IgD-negative memory B cell (primary cell): ENCODE data around the gene CLIP1. TPM values are rescaled to one million over a fixed set of nuclear protein-coding genes. Genes with fewer than 3 reads are reported as not detected.

Experiments used
- H3K27ac Mint-ChIP-seq, 3 donors: one replicate each; pipeline ENCODE4 v1.8.0; 2020 to 2022; ENCODE audit warnings: mild to moderate bottlenecking in 3 of 3, mixed read lengths in 3 of 3, moderate library complexity in 1 of 3
- H3K27me3 Mint-ChIP-seq: one replicate; pipeline ENCODE4 v1.8.0; 2021; ENCODE audit warnings: mixed read lengths
- H3K36me3 Mint-ChIP-seq: one replicate; pipeline ENCODE4 v1.8.0; 2020; ENCODE audit warnings: mild to moderate bottlenecking, mixed read lengths
- H3K4me1 Mint-ChIP-seq, 3 donors: one replicate each; pipeline ENCODE4 v1.8.0; 2020 to 2022; ENCODE audit warnings: mixed read lengths in 3 of 3, mild to moderate bottlenecking in 1 of 3
- H3K4me3 Mint-ChIP-seq, 4 donors: one replicate each; pipeline ENCODE4 v1.8.0; 2020 to 2022; ENCODE audit warnings: mild to moderate bottlenecking in 4 of 4, mixed read lengths in 4 of 4, moderate library complexity in 3 of 4
- H3K9me3 Mint-ChIP-seq, 3 donors: one replicate each; pipeline ENCODE4 v1.8.0; 2020 to 2021; ENCODE audit warnings: mixed read lengths in 3 of 3, mild to moderate bottlenecking in 1 of 3
- polyA plus RNA-seq: library from polyadenylated mRNA; unstranded; fragments of 300-500 nt; fragmentation: Illumina TruSeq; gene quantifications from one replicate; pipeline ENCODE4 v1.2.3, GENCODE V29; 2021

CLIP1 gene
- polyA plus RNA-seq, 1 donor from 2014 or later = 26.8 TPM

- H3K9me3 Mint-ChIP-seq = no peaks in the 10 kb centered on the region
- no peaks in the 10 kb centered on the region for H3K27me3 Mint-ChIP-seq
- H3K4me1 Mint-ChIP-seq = peaks cover 0 to 1% (median 0%) of the 10 kb centered on the region in 3 donors
- no peak overlapping the region for H3K4me3 Mint-ChIP-seq
- H3K36me3 Mint-ChIP-seq = peaks cover 6% of the 10 kb centered on the region
- H3K27ac Mint-ChIP-seq = no peak overlapping the region
These were observed 86.2 kb downstream of the CLIP1 start for GRCh38 chr12:122336015-122336946.

GRCh38 chr12:122333142-122334087 is 89.1 kb downstream of the CLIP1 start:
- Mint-ChIP-seq H3K4me3 (no peak overlapping the region), H3K36me3 (peaks cover 7% of the 10 kb centered on the region), H3K27me3 (no peaks in the 10 kb centered on the region), H3K27ac (no peak overlapping the region), H3K9me3 (no peaks in the 10 kb centered on the region), H3K4me1 (peaks cover 0 to 1% (median 0%) of the 10 kb centered on the region in 3 donors)

- Mint-ChIP-seq H3K27ac (peak overlapping the region in 1 of 3 donors; percentile 81), H3K36me3 (peaks cover 15% of the 10 kb centered on the region), H3K4me3 (no peak overlapping the region), H3K9me3 (no peaks in the 10 kb centered on the region), H3K27me3 (no peaks in the 10 kb centered on the region), H3K4me1 (no peaks in the 10 kb centered on the region)
These were observed 94.7 kb downstream of the CLIP1 start for GRCh38 chr12:122327494-122328385.

DNA sequence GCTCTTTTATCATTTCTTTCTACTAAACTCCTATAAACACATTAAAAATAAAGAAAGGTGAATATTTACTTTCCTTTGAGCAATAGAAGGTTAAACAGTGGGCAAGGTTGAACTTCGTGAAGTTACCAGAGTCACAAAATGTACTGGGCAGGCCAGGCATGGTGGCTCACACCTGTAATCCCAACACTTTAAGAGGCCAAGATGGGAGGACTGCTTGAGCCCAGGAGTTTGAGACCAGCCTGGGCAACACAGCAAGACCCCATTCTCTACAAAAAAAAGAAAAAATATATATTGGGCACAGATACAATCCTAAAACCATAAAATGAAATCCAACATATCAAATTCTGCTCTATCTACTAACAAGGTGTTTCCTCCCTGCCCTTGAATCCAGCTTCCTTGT is 95.5 kb downstream of the CLIP1 start:
- Mint-ChIP-seq H3K36me3 (peaks cover 15% of the 10 kb centered on the region), H3K4me3 (no peak overlapping the region), H3K4me1 (no peaks in the 10 kb centered on the region), H3K27ac (no peak overlapping the region), H3K27me3 (no peaks in the 10 kb centered on the region), H3K9me3 (no peaks in the 10 kb centered on the region)

- Mint-ChIP-seq H3K4me1 (no peaks in the 10 kb centered on the region), H3K4me3 (no peak overlapping the region), H3K36me3 (peaks cover 15% of the 10 kb centered on the region), H3K27ac (no peak overlapping the region), H3K9me3 (no peaks in the 10 kb centered on the region), H3K27me3 (no peaks in the 10 kb centered on the region)
These were observed 95.9 kb downstream of the CLIP1 start for GRCh38 chr12:122326586-122326985.

DNA sequence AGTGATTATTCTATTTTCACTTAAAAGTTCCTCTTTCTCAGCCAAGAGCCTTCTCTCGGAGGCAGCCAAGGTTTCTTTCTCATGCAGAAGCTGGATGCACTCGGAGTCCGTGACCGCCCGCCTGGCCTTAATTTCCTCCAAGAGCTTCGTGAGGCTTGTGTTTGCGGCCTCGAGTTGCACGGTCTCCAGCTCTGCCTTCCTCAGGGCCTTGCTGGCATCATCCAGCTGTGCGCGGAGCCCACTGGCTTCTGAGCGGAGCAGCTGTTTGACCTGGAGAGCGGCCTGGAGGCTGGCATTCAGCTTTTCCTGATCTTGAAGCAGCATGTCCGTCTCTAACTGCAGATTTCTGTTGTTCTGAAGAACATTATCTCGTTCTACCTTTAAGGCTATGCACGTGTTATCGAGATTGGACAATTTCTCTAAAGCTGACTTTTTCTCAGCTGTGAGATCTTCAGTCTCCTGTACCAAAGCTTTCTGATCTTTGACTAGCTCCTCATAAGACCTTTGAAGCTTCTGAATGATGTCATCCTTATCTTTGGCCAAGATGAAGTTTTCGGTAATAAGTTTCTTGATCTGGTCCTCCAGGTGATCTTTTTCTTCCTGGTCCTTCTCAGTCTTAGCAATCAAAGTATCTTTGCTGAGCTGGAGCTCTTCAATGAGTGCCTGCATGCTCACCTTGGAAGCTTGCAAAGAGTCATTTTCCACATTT is 99.0 kb downstream of the CLIP1 start:
- H3K4me3 Mint-ChIP-seq = no peak overlapping the region
- H3K9me3 Mint-ChIP-seq = no peaks in the 10 kb centered on the region
- H3K27ac Mint-ChIP-seq = no peak overlapping the region
- H3K36me3 Mint-ChIP-seq = peaks cover 14% of the 10 kb centered on the region
- no peaks in the 10 kb centered on the region for H3K27me3 Mint-ChIP-seq
- no peaks in the 10 kb centered on the region for H3K4me1 Mint-ChIP-seq

GRCh38 chr12:122322501-122322900 is 100.0 kb downstream of the CLIP1 start:
- no peaks in the 10 kb centered on the region for H3K4me1 Mint-ChIP-seq
- H3K36me3 Mint-ChIP-seq = peaks cover 10% of the 10 kb centered on the region
- no peak overlapping the region for H3K27ac Mint-ChIP-seq
- H3K9me3 Mint-ChIP-seq = no peaks in the 10 kb centered on the region
- peak overlapping the region in 1 of 4 donors; percentile 52 for H3K4me3 Mint-ChIP-seq
- no peaks in the 10 kb centered on the region for H3K27me3 Mint-ChIP-seq

- peaks cover 6% of the 10 kb centered on the region for H3K36me3 Mint-ChIP-seq
- no peak overlapping the region for H3K27ac Mint-ChIP-seq
- H3K4me1 Mint-ChIP-seq = no peaks in the 10 kb centered on the region
- H3K4me3 Mint-ChIP-seq = no peak overlapping the region
- H3K27me3 Mint-ChIP-seq = no peaks in the 10 kb centered on the region
- no peaks in the 10 kb centered on the region for H3K9me3 Mint-ChIP-seq
These were observed 103.6 kb downstream of the CLIP1 start for GRCh38 chr12:122318607-122319605.

DNA sequence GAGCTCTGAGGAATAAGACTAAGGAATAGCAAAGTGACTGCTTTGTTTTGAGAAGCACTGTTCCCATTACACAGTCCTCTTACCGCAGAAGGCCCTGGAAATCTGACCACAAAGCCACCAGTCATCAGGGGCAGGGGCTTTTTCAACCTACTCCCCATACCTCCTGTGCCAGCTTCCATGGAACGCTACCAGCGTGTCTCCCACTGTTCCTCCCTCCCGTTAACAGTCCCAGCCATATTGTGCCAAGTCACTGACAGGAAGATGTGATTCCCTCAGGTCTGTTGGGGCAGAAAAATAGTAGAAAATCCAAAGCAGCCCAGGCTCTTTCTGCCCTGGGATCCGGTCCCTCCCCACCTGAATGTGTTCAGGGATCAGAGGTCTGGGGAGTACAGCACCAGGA is 109.5 kb downstream of the CLIP1 start:
- H3K4me1 Mint-ChIP-seq = no peaks in the 10 kb centered on the region
- no peak overlapping the region for H3K27ac Mint-ChIP-seq
- no peaks in the 10 kb centered on the region for H3K9me3 Mint-ChIP-seq
- H3K27me3 Mint-ChIP-seq = no peaks in the 10 kb centered on the region
- no peak overlapping the region for H3K4me3 Mint-ChIP-seq
- no peaks in the 10 kb centered on the region for H3K36me3 Mint-ChIP-seq

DNA sequence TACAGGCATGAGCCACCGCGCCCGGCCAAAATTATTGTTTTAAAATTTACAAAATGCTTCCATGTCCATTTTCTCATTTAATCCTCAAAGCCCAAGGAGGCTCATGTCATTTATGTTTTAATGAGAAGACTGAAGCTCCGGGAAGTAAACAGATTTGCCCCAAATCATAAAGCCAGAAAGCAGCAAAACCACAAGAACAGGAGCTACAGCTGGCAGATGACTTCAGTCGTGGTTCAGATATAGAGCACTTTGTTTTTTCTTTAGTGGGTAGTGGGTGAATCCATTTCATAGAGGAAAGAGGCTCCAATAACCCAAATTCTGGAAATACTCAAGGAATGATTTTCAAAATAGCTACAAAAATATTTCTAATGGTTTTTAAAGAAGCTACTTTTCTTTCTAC is 110.8 kb downstream of the CLIP1 start:
- Mint-ChIP-seq H3K36me3 (no peaks in the 10 kb centered on the region), H3K4me1 (no peaks in the 10 kb centered on the region), H3K27me3 (no peaks in the 10 kb centered on the region), H3K9me3 (no peaks in the 10 kb centered on the region), H3K27ac (no peak overlapping the region), H3K4me3 (no peak overlapping the region)

DNA sequence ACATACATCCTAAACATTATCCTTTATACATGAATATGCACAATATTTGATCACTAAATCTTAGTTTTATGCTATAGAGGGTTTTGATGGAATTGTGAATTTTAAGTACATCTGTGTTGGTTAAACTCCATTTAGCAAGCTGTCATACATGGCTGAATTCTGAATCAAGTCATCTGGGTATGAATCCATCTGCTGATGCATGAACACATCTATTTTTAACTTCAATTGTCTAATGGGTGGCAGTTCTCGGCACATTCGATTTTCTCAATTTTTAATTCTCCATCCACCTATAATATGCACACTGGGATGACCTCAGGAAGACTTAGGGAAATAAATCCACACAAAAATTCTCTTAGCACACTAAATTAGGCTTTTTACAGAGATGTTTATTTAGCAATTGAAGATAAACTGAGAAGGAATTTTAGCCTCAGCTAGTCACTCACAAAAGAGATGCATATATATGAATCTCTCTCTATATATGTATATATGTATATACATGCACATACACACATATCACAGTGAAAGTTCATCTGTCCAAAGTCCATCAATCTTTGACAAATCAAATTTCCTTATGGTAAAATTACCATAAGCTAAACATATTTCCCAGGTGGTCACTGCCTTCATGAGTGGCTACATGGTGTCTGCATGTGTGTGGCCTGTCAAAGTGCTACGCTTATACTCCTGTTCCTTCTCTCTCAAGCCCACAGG is 111.7 kb downstream of the CLIP1 start:
- no peaks in the 10 kb centered on the region for H3K4me1 Mint-ChIP-seq
- peaks cover 3% of the 10 kb centered on the region for H3K36me3 Mint-ChIP-seq
- H3K4me3 Mint-ChIP-seq = no peak overlapping the region
- H3K27ac Mint-ChIP-seq = no peak overlapping the region
- no peaks in the 10 kb centered on the region for H3K9me3 Mint-ChIP-seq
- H3K27me3 Mint-ChIP-seq = no peaks in the 10 kb centered on the region

DNA sequence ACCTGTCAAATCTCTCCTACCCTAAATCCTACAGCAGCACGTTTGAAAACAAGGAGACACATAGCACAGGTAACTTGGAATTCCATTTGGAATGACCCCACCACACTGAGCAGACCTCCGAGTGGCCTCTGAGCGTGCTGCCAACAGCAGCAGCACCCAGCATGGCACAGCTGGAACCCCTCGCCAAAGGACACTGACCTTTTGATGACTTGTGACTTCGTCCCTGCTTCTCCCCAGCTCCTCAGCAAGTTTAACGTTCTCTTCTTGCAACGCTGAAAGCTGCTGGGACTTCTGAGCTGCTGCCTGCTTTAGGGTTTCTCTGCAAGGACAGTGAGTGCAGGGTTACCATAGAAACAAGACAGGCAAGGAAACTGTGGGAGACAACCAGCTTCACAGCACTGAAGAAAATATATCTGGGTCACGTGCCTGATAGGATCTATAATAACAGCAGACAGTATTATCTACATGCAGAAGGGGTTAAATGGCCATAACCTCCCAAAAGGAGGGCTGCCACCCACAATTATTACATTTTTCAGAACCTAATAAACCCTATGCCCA is 112.8 kb downstream of the CLIP1 start:
- Mint-ChIP-seq H3K4me1 (no peaks in the 10 kb centered on the region), H3K36me3 (peaks cover 6% of the 10 kb centered on the region), H3K4me3 (no peak overlapping the region), H3K27ac (no peak overlapping the region), H3K27me3 (no peaks in the 10 kb centered on the region), H3K9me3 (no peaks in the 10 kb centered on the region)
